Mucosa of stomach (tissue), 1 donor: ENCODE results near the gene POLR1C.
"Not testable (repeated sequence)": the region's sequence is repeated elsewhere in the genome, so short reads cannot be mapped to it uniquely, and the experiment has no call there.

Source experiments
- H3K27me3 ChIP-seq: one replicate; pipeline ENCODE4 v1.7.0; 2013; ENCODE audit warnings: mild to moderate bottlenecking, low read length; ENCODE audit not compliant: control insufficient read depth, insufficient read depth
- H3K36me3 ChIP-seq: one replicate; pipeline ENCODE4 v1.7.0; 2013; ENCODE audit warnings: low read length; ENCODE audit not compliant: control insufficient read depth, insufficient read depth
- H3K4me1 ChIP-seq: one replicate; pipeline ENCODE4 v1.7.0; 2013; ENCODE audit warnings: mild to moderate bottlenecking, low read length; ENCODE audit not compliant: control insufficient read depth, insufficient read depth
- H3K4me3 ChIP-seq: one replicate; pipeline ENCODE4 v1.7.0; 2013; ENCODE audit warnings: low read length
- H3K9ac ChIP-seq: one replicate; pipeline ENCODE4 v1.7.0; 2013; ENCODE audit warnings: mild to moderate bottlenecking, low read length, moderate library complexity
- H3K9me3 ChIP-seq: one replicate; pipeline ENCODE4 v1.7.0; 2013; ENCODE audit warnings: mild to moderate bottlenecking, low read length, moderate library complexity; ENCODE audit not compliant: control insufficient read depth
- donor health status: Pancreatic carcinoma.

The POLR1C gene, protein sequence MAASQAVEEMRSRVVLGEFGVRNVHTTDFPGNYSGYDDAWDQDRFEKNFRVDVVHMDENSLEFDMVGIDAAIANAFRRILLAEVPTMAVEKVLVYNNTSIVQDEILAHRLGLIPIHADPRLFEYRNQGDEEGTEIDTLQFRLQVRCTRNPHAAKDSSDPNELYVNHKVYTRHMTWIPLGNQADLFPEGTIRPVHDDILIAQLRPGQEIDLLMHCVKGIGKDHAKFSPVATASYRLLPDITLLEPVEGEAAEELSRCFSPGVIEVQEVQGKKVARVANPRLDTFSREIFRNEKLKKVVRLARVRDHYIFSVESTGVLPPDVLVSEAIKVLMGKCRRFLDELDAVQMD

DNA sequence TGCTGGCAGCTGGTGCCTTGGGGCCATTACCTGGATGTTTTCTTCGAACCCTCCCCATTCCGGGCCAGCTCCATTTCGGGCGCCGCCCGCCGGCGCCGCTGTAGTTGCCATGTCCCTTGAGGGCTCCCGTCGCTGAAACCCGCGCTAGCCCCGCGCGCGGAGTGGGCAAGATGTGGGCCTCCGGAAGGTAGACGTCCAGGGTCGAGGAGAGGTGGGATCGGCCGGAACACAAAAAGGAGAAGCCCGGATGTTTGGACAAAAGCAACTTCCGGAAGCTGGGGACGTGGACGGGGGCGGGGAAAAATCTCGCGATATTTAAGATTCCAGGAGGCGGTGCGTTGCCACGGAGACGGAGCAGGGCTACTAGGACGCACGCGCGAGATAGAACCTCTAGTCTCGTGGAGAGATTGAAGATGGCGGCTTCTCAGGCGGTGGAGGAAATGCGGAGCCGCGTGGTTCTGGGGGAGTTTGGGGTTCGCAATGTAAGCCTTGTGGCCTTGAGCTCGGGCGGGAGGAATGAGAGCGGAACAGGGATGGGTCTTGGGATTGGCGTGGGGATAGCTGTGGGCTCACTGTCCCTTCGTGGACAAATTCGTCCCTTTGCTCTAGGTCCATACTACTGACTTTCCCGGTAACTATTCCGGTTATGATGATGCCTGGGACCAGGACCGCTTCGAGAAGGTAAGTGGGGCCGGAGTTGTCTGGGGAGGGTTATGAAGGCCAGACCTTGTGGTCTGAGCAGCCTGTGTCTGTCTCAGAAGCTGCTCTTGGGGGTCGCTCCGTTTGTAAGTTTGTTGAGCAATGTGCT, at the start of gene POLR1C, which contains the start of gene YIPF3:
Gene POLR1C (plus strand): TSS at position 393 of the 808 bp plus-strand sequence. CDS start 21 bp downstream, at position 414.
Gene YIPF3 (minus strand): TSS at position 230 of the 808 bp plus-strand sequence. CDS start 119 bp downstream, at position 111.
- Histone ChIP-seq H3K27me3 (no peaks in the 10 kb centered on the region), H3K36me3 (peaks cover 10% of the 10 kb centered on the region), H3K4me3 (peak within 1 kb of the TSS; percentile 86), H3K4me1 (peaks cover 27% of the 10 kb centered on the region), H3K9ac (peak within 1 kb of the TSS; percentile 95), H3K9me3 (no peaks in the 10 kb centered on the region)

- Histone ChIP-seq H3K27me3 (peaks cover 13% of the 10 kb centered on the region), H3K4me1 (peaks cover 14% of the 10 kb centered on the region)
- not testable (repeated sequence) for H3K4me3 ChIP-seq, H3K9me3 ChIP-seq, H3K36me3 ChIP-seq, H3K9ac ChIP-seq
These were observed 49.6 kb upstream of the POLR1C start for GRCh38 chr6:43467265-43467664.

- Histone ChIP-seq H3K27me3 (peaks cover 8% of the 10 kb centered on the region), H3K9me3 (no peaks in the 10 kb centered on the region)
These were observed 49.1 kb upstream of the POLR1C start for GRCh38 chr6:43467752-43468151.

GRCh38 chr6:43468240-43468639, 48.6 kb upstream of the POLR1C start:
- H3K4me3 ChIP-seq: no peak overlapping the region
- H3K4me1 ChIP-seq: peaks cover 14% of the 10 kb centered on the region
- no peak overlapping the region for H3K9ac ChIP-seq
- H3K36me3 ChIP-seq: no peaks in the 10 kb centered on the region
- H3K9me3 ChIP-seq: no peaks in the 10 kb centered on the region
- peaks cover 5% of the 10 kb centered on the region for H3K27me3 ChIP-seq

More at GRCh38 chr6:43467752-43468151, 49.1 kb upstream of the POLR1C start:
- Histone ChIP-seq H3K36me3 (no peaks in the 10 kb centered on the region), H3K4me3 (no peak overlapping the region), H3K9ac (no peak overlapping the region), H3K4me1 (peaks cover 14% of the 10 kb centered on the region)

DNA sequence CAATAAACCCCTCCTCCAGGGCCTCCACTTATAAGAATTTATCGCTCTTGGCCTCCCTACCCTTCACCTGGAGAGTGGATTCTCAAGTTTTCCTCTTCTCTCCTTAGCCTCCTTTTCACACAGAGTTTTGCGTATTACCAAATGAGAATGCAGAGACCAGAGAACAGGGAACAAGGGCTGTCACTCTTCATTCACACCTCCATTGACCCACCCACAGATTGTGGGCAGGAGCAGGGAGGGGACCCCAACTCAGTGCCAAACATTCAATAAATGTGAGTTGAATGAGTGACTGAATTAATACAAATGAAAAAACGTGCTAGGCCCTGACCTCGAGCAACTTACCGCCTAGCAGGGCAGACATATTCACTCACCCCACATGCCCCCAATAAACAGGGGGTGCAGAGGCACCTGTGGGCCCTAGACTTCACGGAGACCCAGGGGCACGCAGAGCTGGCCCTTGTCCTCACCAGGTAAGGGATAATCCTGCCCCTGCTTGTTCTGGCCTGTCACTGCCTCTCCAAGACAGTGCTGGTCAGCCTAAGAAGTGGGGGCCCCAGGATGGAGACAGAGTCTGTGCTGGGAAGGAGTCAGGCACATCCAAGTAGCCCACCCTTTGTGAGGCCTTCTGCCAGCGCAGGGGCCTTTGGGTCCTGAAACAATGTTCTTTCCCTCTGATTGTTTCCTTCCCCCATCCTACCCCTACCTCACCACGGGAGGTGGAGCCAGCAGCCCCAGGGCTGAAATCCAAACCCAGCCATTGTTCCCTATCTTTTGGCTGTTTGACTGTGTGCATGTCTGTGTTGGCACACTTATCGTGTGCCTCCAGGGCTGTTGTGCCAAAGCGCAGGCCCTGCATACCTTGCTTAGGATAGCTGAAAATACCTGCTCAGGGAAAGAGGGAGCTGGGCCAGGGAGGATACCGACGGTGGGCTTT, 47.9 kb upstream of the POLR1C start:
- Histone ChIP-seq H3K27me3 (no peaks in the 10 kb centered on the region), H3K36me3 (no peaks in the 10 kb centered on the region), H3K9me3 (no peaks in the 10 kb centered on the region), H3K4me3 (no peak overlapping the region), H3K9ac (no peak overlapping the region), H3K4me1 (peaks cover 14% of the 10 kb centered on the region)

DNA sequence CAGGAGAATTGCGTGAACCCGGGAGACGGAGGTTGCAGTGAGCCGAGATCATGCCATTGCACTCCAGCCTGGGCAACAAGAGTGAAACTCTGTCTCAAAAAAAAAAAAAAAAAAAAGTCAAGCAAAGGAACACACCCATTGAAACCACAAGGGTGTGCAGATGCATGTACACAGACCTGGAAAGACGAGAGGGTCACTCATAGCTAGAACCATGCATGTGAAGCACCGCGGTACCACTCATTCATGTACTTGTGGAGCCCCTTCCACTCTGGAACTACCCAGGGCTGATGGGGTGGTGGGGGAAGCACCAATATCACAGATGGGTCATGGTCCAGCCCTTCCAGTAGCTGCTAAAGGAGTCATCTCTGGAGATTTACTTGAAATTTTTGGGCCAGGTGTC, 46.9 kb upstream of the POLR1C start:
- Histone ChIP-seq H3K9me3 (no peaks in the 10 kb centered on the region), H3K4me3 (no peak overlapping the region), H3K36me3 (no peaks in the 10 kb centered on the region), H3K27me3 (no peaks in the 10 kb centered on the region), H3K9ac (no peak overlapping the region), H3K4me1 (peaks cover 14% of the 10 kb centered on the region)

- Histone ChIP-seq H3K4me1 (peaks cover 14% of the 10 kb centered on the region), H3K36me3 (no peaks in the 10 kb centered on the region), H3K4me3 (no peak overlapping the region), H3K27me3 (no peaks in the 10 kb centered on the region), H3K9ac (no peak overlapping the region), H3K9me3 (no peaks in the 10 kb centered on the region)
These were observed 45.5 kb upstream of the POLR1C start for GRCh38 chr6:43471399-43471798.

- Histone ChIP-seq H3K9me3 (no peaks in the 10 kb centered on the region), H3K36me3 (no peaks in the 10 kb centered on the region), H3K4me1 (peaks cover 14% of the 10 kb centered on the region), H3K9ac (no peak overlapping the region), H3K27me3 (no peaks in the 10 kb centered on the region), H3K4me3 (no peak overlapping the region)
These were observed 44.4 kb upstream of the POLR1C start for GRCh38 chr6:43472515-43472914.

- Histone ChIP-seq H3K4me1 (peaks cover 14% of the 10 kb centered on the region), H3K27me3 (no peaks in the 10 kb centered on the region), H3K36me3 (no peaks in the 10 kb centered on the region), H3K9ac (no peak overlapping the region), H3K9me3 (no peaks in the 10 kb centered on the region), H3K4me3 (no peak overlapping the region)
These were observed 41.4 kb upstream of the POLR1C start for GRCh38 chr6:43475516-43475915.

- H3K9ac ChIP-seq: no peak overlapping the region
- H3K4me1 ChIP-seq: peaks cover 9% of the 10 kb centered on the region
- no peaks in the 10 kb centered on the region for H3K9me3 ChIP-seq
- H3K36me3 ChIP-seq: no peaks in the 10 kb centered on the region
- H3K4me3 ChIP-seq: peak overlapping the region; percentile 2
- no peaks in the 10 kb centered on the region for H3K27me3 ChIP-seq
These were observed 40.1 kb upstream of the POLR1C start for GRCh38 chr6:43476746-43477145.

GRCh38 chr6:43477235-43478007, 39.5 kb upstream of the POLR1C start, which contains the start of gene TJAP1:
TSS of gene TJAP1 (plus strand) at chr6:43477570. CDS start at chr6:43499002, 21,432 bp downstream.
- Histone ChIP-seq H3K27me3 (no peaks in the 10 kb centered on the region), H3K9me3 (no peaks in the 10 kb centered on the region), H3K4me3 (peak within 1 kb of the TSS; percentile 56), H3K9ac (peak within 1 kb of the TSS; percentile 87), H3K36me3 (no peaks in the 10 kb centered on the region), H3K4me1 (peaks cover 9% of the 10 kb centered on the region)
